Right ventricle myocardium superior (tissue), 1 donor: Measurements from ENCODE around the gene EIF3L. TPM values are rescaled to one million over a fixed set of nuclear protein-coding genes. Genes with fewer than 3 reads are reported as not detected.
A peak's percentile ranks its signal among the peaks of the same experiment; 100 is the strongest.

Experiments used
- ATAC-seq: fragments of 200-7000 bp; cut with Tn5 transposase; one replicate; pipeline ENCODE4 v1.9.1; 2020; ENCODE audit warnings: mild to moderate bottlenecking; ENCODE audit not compliant: poor library complexity
- DNase-seq: peaks from one replicate; pipeline ENCODE4 v3.0.0-alpha.2; 2020
- intact Hi-C: fragments of 100-400 bp; cut with DNase I; formaldehyde crosslinking; loops from one replicate; pipeline ENCODE4 v1.11.2; 2022
- total RNA-seq: library from RNA; stranded (reverse); fragmentation: NEBNext Ultra II Directional; extraction: Animal tissue kit (Norgen Biotek cat#: 25700); gene quantifications from one replicate; pipeline ENCODE4 v1.2.1, GENCODE V29; 2021
- donor health status: DM: no; HTN: yes; CAD: no; lungs with severe emphysema.

Gene EIF3L
- total RNA-seq, 1 donor from 2014 or later: 326 TPM

DNA sequence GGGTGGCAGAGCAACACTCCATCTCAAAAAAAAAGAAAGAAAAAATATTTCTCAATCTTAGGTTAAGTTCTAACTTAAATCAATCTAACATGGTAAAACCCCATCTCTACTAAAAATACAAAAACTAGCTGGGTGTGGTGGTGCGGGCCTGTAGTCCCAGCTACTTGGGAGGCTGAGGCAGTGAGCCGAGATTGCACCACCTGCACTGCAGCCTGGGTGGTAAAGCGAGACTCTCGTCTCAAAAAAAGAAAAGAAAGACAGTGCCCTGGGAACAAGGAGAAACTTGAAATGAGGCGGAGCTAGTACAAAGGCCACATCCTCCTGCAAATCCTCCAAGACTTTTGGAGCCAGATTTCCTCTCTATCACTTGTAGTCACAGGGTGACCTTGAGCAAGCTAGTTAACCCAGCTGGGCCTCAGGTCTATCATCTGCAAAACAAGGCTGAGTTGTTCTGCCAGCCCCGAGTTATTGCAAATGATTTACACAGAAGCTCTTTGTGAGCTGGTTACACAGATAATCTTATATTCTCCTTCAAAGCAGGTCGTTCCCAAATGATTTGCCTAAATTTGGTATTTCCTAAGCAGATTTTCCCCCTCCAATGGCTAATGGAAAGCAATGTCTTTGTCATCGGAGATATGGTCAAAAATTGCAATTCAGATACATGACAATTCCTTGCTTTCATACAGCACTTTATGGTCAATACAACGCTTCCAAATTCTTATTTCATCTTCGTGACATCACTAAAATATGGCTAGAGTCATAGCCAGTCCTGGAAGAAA is 7.0 kb upstream of the EIF3L start:
- intact Hi-C loops: no loop called here
- ATAC-seq (no peak), DNase-seq (peak; percentile 2)

DNA sequence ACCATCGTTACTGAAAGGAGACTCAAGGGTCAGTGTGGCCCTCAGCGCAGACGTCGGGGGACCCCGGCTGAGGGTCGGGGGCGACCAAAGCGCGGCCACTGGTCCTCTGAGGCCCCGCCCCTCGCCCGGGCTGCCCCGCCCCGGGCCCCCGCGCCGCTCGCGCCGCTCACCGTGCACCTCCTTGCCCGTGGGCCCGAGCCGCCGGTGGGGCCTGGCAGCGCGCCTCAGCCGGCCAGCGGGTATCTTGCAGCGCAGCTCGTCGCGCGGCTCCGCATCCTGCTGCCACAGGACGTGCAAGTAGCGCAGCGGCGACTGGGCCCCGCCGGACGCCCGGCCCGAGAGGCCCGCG is 5.5 kb upstream of the EIF3L start:
- DNase-seq: peak; percentile 60
- intact Hi-C loops: no loop called here
- ATAC-seq: peak; percentile 63

DNA sequence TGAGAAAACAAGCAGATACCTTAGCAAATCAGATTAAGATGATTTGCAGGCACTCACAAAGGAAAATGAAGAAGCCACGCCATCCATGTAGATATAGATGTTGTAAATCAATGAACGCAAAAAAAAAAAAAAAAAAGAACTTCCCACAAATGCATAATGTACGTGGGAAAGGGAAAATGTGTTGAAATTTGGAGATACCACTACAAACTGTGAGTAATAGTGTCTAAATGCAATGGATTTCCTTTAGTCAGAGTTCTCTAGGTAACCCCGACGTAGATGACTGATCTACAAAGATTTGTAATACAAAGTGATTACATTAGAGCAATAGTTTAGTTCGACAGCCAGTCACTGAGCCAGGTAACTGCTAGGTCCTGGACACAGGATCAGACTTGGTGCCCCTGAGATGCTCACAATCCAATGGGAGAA is 4.3 kb upstream of the EIF3L start:
- intact Hi-C loops: no loop called here
- DNase-seq (no peak), ATAC-seq (no peak)

DNA sequence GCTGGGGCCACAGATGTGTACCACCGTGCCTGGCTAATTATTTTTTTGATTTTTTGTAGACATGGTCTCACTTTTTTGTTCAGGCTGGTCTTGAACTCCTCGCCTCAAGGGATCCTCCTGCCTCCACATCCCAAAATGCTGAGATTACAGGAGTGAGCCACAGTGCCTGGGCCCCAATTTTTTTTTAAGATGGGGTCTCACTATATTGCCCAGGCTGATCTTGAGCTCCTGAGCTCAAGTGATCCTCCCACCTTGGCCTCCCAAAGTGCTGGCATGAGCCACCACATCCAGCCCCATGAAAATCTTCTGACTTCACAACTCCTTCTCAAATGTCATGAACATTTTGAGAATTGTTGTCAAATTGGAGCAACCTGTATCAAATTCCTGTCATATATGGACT is 2.8 kb upstream of the EIF3L start:
- intact Hi-C loops: no loop called here
- peak; percentile 4 for DNase-seq
- no peak for ATAC-seq

DNA sequence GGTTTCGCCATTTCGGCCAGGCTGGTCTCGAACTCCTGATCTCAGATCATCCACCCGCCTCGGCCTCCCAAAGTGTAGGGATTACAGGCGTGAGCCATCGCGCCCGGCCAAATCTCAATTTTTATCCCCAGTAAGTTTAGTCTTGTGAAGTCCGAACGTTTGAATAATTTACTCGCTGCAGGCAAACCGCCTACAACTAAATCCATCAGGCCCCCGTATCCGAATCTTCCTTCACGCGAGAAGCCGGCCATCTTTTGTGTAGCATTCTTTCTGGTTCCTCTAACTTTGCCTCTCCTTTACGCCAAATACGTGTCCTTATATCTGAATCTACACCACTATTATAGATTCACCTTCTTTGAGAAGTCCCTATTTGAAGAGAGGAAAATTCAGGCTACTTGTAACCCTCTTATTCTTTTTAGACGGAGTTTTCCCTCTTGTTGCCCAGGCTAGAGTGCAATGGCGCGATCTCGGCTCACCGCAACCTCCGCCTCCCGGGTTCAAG is 581 bp upstream of the EIF3L start:
- peak; percentile 15 for DNase-seq
- intact Hi-C loops: no loop called here
- ATAC-seq: no peak

DNA sequence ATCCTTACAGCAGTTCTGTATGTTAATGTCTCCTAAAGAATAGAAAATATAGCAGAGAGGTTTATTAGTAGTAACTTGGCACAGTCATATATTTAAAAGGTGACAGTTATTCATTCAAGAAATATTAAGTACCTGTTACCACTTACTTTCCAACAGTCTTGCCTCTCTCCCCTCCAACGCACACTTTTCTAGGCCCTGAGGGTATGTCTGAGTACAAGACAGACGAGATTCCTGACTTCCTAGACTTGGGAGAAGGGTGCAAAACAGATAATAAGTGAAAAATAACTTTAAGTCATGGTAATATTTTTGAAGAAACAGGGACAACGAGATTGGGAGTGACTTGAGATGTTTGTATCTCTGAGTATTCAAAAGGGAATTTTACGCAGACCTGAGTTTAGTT is 1.6 kb downstream of the EIF3L start:
- DNase-seq (no peak), ATAC-seq (no peak)
- intact Hi-C loops: no loop called here

DNA sequence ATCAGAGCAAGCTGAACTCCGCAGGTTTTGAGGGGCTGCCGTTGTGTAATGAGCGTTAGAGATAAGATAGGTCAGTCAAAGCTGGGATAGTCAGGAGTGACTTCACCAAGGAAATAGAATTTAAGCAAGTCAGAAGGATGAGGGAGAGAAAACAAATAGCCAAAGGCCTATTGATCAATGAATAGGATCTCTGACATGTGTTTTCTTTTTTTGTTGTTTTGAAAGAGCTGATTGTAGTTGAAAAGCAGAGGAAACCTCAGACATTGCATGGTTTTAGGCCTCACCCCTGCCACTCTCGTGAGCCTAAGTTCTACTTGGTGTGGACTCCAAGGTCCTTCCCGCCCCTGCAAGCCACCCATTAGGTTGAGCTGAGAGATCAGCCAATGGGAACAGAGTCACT is 3.2 kb downstream of the EIF3L start:
- DNase-seq (no peak), ATAC-seq (no peak)
- intact Hi-C loops: no loop called here

DNA sequence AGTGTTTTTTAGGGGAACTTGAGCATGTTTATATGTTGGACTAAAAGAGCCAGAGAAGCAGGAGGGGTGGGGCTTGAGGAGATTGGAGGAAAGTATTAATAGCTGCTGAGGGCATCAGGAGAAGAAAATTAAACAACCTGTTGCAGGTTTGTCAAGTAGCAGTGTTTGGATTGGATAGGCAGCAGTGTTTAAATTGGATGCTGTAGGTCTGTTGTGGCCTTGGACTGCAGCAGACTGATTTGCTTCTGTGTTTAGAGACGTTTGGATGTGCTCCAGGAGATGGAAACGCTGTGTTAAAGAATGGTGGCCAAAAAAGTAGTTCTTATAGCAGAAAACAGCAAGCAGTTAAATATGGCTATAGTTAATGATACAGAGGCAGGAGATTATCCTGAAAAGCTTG is 5.7 kb downstream of the EIF3L start:
- intact Hi-C loops: no loop called here
- ATAC-seq: no peak

DNA sequence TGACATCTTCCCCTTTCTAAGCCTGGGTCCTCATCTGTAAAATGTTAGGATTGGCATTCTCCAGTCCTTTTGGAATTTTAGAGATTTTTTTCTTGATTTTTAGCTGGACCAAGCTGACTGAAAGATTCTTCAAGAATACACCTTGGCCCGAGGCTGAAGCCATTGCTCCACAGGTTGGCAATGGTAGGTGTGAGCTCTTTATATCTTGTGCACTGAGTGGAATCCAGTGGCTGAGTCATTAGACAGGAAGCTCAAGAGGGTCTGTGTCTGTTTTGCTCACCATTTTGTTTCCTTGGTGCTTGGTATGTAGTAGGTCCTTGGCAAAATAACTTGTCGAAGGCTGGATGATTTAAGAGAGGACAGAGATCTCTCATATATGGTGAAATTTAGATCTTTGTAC is 6.2 kb downstream of the EIF3L start:
- intact Hi-C loops: no loop called here
- no peak for ATAC-seq

More for the DNA sequence above, 5.7 kb downstream of the EIF3L start:
- DNase-seq: no peak

DNA sequence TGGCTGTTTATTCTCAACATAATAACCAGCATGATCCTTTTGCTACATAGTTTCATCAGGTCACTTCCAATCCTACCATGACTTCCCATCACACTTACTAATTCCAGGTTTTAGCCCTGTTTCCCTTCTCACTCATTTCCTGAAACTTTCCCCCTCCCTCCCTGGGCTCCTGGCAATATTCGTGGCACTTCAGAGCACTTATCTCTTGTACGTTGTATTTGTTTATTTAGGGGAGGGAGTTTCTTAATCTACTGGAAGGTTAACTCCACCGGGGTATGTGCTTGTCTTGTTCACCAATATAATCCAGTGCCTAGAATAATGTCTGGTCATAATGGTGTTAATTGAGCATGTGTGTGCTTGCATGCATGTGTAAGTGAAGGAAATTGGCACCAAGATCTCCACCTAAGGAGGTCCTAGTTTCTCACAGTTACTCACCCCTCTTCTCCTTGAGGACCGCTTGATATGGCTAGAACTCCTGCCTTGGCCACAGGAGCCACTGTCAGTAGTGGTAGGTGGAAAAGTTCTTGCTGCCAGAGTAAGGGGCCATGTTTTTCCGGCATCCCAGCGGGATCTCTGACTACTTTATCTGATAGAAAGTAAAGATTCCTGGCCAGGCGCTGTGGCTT is 11.7 kb downstream of the EIF3L start:
- DNase-seq (no peak), ATAC-seq (no peak)
- intact Hi-C loops: no loop called here

More for the DNA sequence above, 6.2 kb downstream of the EIF3L start:
- DNase-seq: no peak

DNA sequence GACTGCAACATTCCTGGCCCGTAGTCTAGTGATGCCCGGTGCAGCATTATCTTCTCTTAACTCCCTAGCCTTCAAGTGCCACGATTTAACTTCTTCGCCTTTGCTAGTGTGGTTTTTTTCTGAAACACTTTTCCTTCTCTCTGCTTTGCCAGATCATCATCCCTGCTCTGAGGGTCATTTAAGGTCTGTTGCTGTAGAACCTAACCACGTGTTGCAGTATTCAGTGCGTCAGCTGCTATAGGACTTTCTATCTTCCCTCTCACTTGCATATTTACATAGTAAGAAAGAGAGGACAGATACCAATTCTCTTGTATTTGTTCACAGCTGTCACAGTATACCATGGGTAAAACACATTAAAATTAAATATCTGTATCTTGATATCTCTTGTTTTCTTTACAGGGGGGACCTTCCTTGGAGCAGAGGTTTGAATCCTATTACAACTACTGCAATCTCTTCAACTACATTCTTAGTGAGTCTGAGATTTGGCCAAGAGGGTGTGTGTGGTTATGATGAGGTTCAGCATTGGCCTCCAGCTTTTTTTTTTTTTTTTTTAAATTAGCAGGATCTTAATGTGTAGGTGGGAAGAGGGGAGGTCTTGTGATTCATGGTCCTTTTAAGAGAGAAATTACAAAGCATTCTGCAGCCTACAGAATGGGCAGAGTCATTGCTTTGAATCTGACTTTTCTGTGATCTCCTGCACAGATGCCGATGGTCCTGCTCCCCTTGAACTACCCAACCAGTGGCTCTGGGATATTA is 13.5 kb downstream of the EIF3L start:
- peak; percentile 59 for ATAC-seq
- DNase-seq: no peak
- intact Hi-C loops: loop anchor here (1.0 kb wide), 1 partner anchor 45 kb away; no protein-coding TSS in a partner anchor

DNA sequence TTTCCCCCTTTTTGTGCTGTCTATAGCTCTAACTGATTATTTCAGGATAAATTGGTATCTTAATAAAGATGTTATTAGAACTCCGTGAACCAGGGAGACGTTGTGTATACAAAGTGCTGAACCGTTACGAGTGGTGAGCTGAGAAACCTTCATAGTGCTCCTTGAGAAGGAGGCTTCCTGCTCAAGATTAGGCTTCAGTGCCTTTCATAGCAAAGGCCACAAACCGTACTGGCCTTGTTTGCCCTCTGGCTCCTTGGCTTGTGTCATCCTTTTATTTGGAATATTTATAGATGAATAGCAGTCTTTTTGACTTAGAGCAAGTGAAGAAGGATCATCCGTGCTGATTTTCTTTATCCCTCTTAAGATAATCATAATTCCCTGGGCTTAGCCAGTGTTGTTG is 16.3 kb downstream of the EIF3L start:
- intact Hi-C loops: no loop called here
- DNase-seq: no peak
- ATAC-seq: no peak

DNA sequence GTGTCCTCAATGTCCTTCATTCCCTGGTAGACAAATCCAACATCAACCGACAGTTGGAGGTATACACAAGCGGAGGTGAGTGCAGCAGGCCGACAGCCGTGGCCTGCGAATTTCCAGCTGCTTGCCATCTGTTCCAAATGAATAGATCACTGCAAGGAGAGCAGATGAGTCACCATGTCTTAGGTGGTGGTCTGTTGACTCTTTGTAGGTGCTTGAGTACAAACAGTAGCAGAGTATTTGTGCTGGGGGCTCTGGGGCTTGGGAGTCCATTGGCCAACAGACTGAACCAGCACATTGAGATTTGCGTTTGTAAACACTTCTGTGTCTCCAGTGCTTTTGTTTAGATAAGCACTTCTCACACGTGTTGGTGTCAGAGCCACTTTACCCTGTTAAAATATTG is 21.1 kb downstream of the EIF3L start:
- intact Hi-C loops: no loop called here
- ATAC-seq (no peak), DNase-seq (no peak)

DNA sequence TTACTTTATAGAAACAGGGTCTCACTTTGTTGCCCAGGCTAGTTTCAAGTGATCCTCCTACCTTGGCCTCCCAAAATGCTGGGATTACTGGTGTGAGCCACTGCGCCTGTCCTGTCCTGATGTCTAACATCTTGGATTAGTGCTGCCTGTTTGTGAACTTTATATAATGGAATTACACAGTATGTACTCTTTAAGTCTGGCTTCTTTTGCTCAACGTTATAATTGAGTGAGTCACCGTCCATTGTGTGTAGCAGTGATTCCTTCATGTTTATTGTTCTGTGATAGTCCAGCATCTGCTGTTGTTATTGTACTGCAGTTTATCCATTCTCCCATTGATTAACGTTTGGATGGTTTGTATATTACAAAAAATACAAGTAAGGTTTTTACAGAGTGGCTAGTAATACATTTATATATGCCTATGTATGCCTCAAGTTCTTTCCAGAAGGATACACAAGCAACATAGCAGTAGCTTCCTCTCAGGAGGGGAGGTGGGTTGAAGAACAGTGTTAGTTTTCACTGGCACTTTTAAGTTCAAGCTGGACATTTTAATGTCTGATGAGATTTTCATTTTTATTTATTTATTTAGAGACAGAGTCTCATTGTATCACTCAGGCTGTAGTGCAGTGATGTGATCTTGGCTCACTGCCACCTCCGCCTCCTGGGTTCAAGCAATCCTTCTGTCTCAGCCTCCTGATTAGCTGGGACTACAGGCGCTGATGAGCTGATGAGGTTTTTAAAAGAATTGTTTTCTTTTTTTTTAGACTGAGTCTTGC is 31.6 kb downstream of the EIF3L start:
- intact Hi-C loops: loop anchor here (10.0 kb wide), 1 partner anchor 54 kb away; no protein-coding TSS in a partner anchor
- ATAC-seq (no peak), DNase-seq (no peak)

DNA sequence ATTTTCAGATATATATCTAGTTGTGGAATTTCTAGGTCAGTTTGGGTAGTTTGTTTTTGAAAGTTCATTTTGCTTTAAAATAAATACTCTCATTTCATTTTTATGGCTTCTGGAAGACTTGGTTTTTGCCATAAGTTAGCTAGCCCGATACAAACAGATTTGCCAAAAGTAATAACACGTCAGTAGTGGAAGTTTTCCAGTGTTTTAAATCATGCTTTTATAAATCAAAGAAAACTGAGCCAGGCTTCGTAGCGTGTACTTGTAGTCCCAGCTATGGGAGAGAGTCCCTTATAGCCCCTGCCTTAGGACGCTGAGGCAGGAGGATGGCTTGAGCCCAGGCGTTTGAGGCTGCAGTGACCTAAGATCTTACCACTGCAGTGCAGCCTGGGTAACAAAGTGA is 35.2 kb downstream of the EIF3L start:
- DNase-seq (no peak), ATAC-seq (no peak)
- intact Hi-C loops: loop anchor here (10.0 kb wide), 1 partner anchor 50 kb away; no protein-coding TSS in a partner anchor

DNA sequence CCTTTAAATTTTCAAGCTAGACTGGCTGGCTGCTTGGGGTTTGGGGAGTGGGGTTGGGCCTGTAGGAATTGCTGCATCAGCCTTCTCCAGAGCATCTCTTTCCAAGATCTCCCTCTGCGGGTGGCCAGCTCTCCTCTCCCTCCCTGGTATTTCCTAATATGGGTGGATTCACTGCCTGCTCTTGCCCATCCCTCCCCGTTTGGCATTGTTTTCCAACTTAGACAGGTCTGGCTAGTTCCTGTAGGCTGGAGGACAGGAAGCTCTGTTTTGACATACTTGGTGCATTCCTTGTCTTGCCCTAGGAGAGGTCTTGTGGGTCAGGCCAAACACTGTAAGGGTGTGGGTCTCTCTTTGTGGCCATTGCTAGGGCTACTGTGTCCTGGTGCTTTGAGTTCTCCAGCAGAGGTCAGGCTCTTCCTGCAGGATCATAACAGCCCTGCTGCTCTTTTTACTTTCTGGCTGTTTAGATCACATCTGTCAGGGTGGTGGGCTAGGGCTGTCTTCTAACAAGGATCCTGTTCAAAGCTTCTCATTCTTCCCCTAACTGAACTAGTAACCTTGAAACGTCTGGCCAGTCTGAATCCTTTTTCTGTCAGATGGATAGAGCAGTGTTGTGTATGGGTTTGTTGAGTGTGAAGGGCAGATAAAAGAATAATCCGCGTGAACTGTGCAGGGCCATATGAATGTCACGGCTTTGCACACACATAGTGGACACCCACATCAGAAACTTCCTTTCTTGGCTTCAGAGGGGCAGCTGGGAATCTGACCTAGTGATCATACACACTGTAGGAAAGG is 38.6 kb downstream of the EIF3L start:
- intact Hi-C loops: loop anchor here (10.0 kb wide), 1 partner anchor 47 kb away; no protein-coding TSS in a partner anchor
- DNase-seq (peak; percentile 52), ATAC-seq (peak; percentile 49)

DNA sequence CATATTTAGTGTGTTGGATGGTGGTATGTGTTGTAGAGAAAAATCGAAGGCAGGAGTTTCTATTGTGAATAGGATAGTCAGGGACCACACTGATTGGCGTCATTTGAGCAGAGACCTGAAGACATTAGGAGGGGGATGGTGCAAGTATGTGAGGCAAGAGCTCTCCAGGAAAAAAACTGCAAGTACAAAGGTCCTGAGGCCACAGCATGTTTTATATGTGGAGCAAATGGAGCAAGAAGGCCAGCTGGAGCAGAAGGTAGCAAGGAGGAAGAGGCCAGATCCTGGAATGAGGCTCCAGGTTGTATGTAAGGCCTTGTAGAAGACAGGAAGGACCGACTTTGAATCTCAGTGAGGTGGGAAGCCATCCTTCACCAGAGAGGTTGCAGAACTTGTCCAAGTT is 42.7 kb downstream of the EIF3L start:
- DNase-seq: no peak
- intact Hi-C loops: no loop called here
- no peak for ATAC-seq
